WTC11 (cell line): ENCODE measurements around the gene MOB3B. TPM values are rescaled to one million over a fixed set of nuclear protein-coding genes. Genes with fewer than 3 reads are reported as not detected.
A peak's percentile ranks its signal among the peaks of the same experiment; 100 is the strongest.

Source experiments
- ATAC-seq: fragments of 200-7000 bp; cut with Tn5 transposase; 2 replicates; pipeline ENCODE4 v1.10.0; 2021; ENCODE audit warnings: mild to moderate bottlenecking, moderate library complexity
- CTCF ChIA-PET: fragments of 300-600 bp; sonication (Branson Sonifier 250); formaldehyde crosslinking; loops from one replicate; lab custom pipeline; 2021; ENCODE audit warnings: antibody characterized with exemption; lab: Charles Lee
- POLR2A ChIA-PET: fragments of 350-600 bp; sonication (Branson Sonifier 250); formaldehyde crosslinking; loops from one replicate; lab custom pipeline; 2021; ENCODE audit warnings: antibody characterized with exemption; lab: Charles Lee
- DNase-seq: peaks from one replicate; pipeline ENCODE4 v3.0.0; 2021; ENCODE audit warnings: low spot score
- H3K27ac Mint-ChIP-seq: 2 replicates; pipeline ENCODE4 v1.8.0; 2021; ENCODE audit warnings: mixed read lengths
- H3K27me3 Mint-ChIP-seq: 2 replicates; pipeline ENCODE4 v1.8.0; 2021; ENCODE audit warnings: low read depth, mild to moderate bottlenecking, moderate library complexity, mixed read lengths
- H3K36me3 Mint-ChIP-seq: 2 replicates; pipeline ENCODE4 v1.8.0; 2021; ENCODE audit warnings: mixed read lengths
- H3K4me1 Mint-ChIP-seq: 2 replicates; pipeline ENCODE4 v1.8.0; 2022; ENCODE audit warnings: mixed read lengths
- H3K4me3 Mint-ChIP-seq: 2 replicates; pipeline ENCODE4 v1.8.0; 2021; ENCODE audit warnings: mild to moderate bottlenecking, moderate library complexity, mixed read lengths
- H3K9me3 Mint-ChIP-seq: 2 replicates; pipeline ENCODE4 v1.8.0; 2021; ENCODE audit warnings: mixed read lengths
- ATF1 ChIP-seq: sonication (generic); formaldehyde crosslinking; IDR thresholded peaks from 2 replicates; pipeline ENCODE4 v1.8.1; 2023; ENCODE audit warnings: mild to moderate bottlenecking, moderate library complexity, missing genetic modification reagents
- CTCF ChIP-seq: fragments of 200-600 bp; IDR thresholded peaks from 2 replicates; pipeline ENCODE4 v1.8.0; 2022; ENCODE audit warnings: antibody characterized with exemption
- ETV6 ChIP-seq: sonication (generic); formaldehyde crosslinking; IDR thresholded peaks from 2 replicates; pipeline ENCODE4 v1.8.1; 2022; ENCODE audit warnings: mild to moderate bottlenecking, missing genetic modification reagents
- HMGXB4 ChIP-seq: sonication (generic); formaldehyde crosslinking; IDR thresholded peaks from 2 replicates; pipeline ENCODE4 v1.8.1; 2023; ENCODE audit warnings: mild to moderate bottlenecking, moderate library complexity, missing genetic modification reagents
- MAX ChIP-seq: sonication (generic); formaldehyde crosslinking; IDR thresholded peaks from 2 replicates; pipeline ENCODE4 v1.8.0; 2022; ENCODE audit warnings: mild to moderate bottlenecking, missing genetic modification reagents
- MLX ChIP-seq: sonication (generic); formaldehyde crosslinking; IDR thresholded peaks from 2 replicates; pipeline ENCODE4 v1.8.1; 2023; ENCODE audit warnings: mild to moderate bottlenecking, missing genetic modification reagents, moderate library complexity
- PRRX2 ChIP-seq: fragments of 250-450 bp; sonication (Bioruptor Pico); IDR thresholded peaks from 2 replicates; pipeline ENCODE4 v1.8.0; 2021; ENCODE audit warnings: mild to moderate bottlenecking
- SMAD3 ChIP-seq: sonication (generic); formaldehyde crosslinking; IDR thresholded peaks from 2 replicates; pipeline ENCODE4 v1.8.0; 2022; ENCODE audit warnings: missing genetic modification reagents, mild to moderate bottlenecking, borderline replicate concordance
- SMAD4 ChIP-seq: sonication (generic); formaldehyde crosslinking; IDR thresholded peaks from 2 replicates; pipeline ENCODE4 v1.8.0; 2022; ENCODE audit warnings: mild to moderate bottlenecking, missing genetic modification reagents
- STAT6 ChIP-seq: sonication (generic); formaldehyde crosslinking; conservative IDR thresholded peaks from 2 replicates; pipeline ENCODE4 v1.8.1; 2023; ENCODE audit warnings: mild to moderate bottlenecking, low read depth, missing genetic modification reagents, moderate library complexity
- USF1 ChIP-seq: sonication (generic); formaldehyde crosslinking; IDR thresholded peaks from 2 replicates; pipeline ENCODE4 v1.8.0; 2022; ENCODE audit warnings: mild to moderate bottlenecking, missing genetic modification reagents
- ZMAT4 ChIP-seq: fragments of 250-450 bp; sonication (Bioruptor Pico); IDR thresholded peaks from 2 replicates; pipeline ENCODE4 v1.9.0; 2021; ENCODE audit warnings: mild to moderate bottlenecking
- ZNF396 ChIP-seq: fragments of 250-450 bp; sonication (Bioruptor Pico); IDR thresholded peaks from 2 replicates; pipeline ENCODE4 v1.8.0; 2021; ENCODE audit warnings: mild to moderate bottlenecking, moderate library complexity, borderline replicate concordance
- ZNF423 ChIP-seq: fragments of 250-450 bp; sonication (Bioruptor Pico); IDR thresholded peaks from 2 replicates; pipeline ENCODE4 v2.1.2; 2022; ENCODE audit warnings: mild to moderate bottlenecking, moderate library complexity
- ZNF532 ChIP-seq: fragments of 250-450 bp; sonication (Bioruptor Pico); IDR thresholded peaks from 2 replicates; pipeline ENCODE4 v1.9.0; 2021; ENCODE audit warnings: mild to moderate bottlenecking, borderline replicate concordance
- total RNA-seq: library from RNA; stranded (reverse); gene quantifications from 3 replicates; pipeline ENCODE4 v1.2.3, GENCODE V29; 2021
- TF ChIP-seq, protein P1 (sequence below): sonication (generic); formaldehyde crosslinking; IDR thresholded peaks from 2 replicates; pipeline ENCODE4 v1.8.1; 2022; ENCODE audit warnings: low read depth, missing genetic modification reagents, borderline replicate concordance
- TF ChIP-seq, protein P2 (sequence below): fragments of 250-450 bp; sonication (Bioruptor Pico); IDR thresholded peaks from 2 replicates; pipeline ENCODE4 v1.9.0; 2021; ENCODE audit warnings: moderate library complexity, mild to moderate bottlenecking, inconsistent platforms, borderline replicate concordance
- TF ChIP-seq, protein P3 (sequence below): sonication (generic); formaldehyde crosslinking; IDR thresholded peaks from 2 replicates; pipeline ENCODE4 v1.8.0; 2023; ENCODE audit warnings: missing genetic modification reagents

The MOB3B gene
- total RNA-seq, 1 experiment from 2014 or later: 25.1 TPM

GRCh38 chr9:27447031-27447683, 82.5 kb downstream of the MOB3B start:
- CTCF ChIA-PET: interaction anchor here (0.8 to 1.0 kb wide), 2 partner anchors 80 to 93 kb away, joined by 3 read pairs; no protein-coding TSS in a partner anchor
- ATAC-seq: peak; percentile 76
- peaks cover 4% of the 10 kb centered on the region for H3K36me3 Mint-ChIP-seq
- DNase-seq: no peak
- H3K4me3 Mint-ChIP-seq: no peak overlapping the region
- no peaks in the 10 kb centered on the region for H3K9me3 Mint-ChIP-seq
- H3K27me3 Mint-ChIP-seq: no peaks in the 10 kb centered on the region
- POLR2A ChIA-PET: interaction anchor here (0.5 kb wide), 1 partner anchor 448 kb away, joined by 5 read pairs; no protein-coding TSS in a partner anchor
- H3K4me1 Mint-ChIP-seq: peaks cover 61% of the 10 kb centered on the region
- no peak overlapping the region for H3K27ac Mint-ChIP-seq
- TF ChIP-seq ZMAT4 (no peak), ZNF532 (CRISPR knock-in tag) (no peak), CTCF (no peak), STAT6 (no peak), SMAD4 (CRISPR knock-in tag) (no peak), ZNF396 (CRISPR knock-in tag) (no peak), SMAD3 (CRISPR knock-in tag) (no peak), PRRX2 (no peak), USF1 (no peak), HMGXB4 (CRISPR knock-in tag) (no peak), ATF1 (CRISPR knock-in tag) (no peak), MLX (no peak), ZNF423 (CRISPR knock-in tag) (no peak), ETV6 (CRISPR knock-in tag) (no peak), MAX (CRISPR knock-in tag) (no peak)
- TF ChIP-seq, protein P1, sequence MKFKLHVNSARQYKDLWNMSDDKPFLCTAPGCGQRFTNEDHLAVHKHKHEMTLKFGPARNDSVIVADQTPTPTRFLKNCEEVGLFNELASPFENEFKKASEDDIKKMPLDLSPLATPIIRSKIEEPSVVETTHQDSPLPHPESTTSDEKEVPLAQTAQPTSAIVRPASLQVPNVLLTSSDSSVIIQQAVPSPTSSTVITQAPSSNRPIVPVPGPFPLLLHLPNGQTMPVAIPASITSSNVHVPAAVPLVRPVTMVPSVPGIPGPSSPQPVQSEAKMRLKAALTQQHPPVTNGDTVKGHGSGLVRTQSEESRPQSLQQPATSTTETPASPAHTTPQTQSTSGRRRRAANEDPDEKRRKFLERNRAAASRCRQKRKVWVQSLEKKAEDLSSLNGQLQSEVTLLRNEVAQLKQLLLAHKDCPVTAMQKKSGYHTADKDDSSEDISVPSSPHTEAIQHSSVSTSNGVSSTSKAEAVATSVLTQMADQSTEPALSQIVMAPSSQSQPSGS (CRISPR knock-in tag): no peak
- TF ChIP-seq, protein P2, sequence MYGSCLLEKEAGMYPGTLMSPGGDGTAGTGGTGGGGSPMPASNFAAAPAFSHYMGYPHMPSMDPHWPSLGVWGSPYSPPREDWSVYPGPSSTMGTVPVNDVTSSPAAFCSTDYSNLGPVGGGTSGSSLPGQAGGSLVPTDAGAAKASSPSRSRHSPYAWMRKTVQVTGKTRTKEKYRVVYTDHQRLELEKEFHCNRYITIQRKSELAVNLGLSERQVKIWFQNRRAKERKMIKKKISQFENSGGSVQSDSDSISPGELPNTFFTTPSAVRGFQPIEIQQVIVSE (CRISPR knock-in tag): no peak
- TF ChIP-seq, protein P3, sequence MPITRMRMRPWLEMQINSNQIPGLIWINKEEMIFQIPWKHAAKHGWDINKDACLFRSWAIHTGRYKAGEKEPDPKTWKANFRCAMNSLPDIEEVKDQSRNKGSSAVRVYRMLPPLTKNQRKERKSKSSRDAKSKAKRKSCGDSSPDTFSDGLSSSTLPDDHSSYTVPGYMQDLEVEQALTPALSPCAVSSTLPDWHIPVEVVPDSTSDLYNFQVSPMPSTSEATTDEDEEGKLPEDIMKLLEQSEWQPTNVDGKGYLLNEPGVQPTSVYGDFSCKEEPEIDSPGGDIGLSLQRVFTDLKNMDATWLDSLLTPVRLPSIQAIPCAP (CRISPR knock-in tag): no peak
